Peyer's patch (tissue), 4 donors: ENCODE measurements around the gene EVI2A.

Experiments
- POLR2A ChIP-seq, 2 donors: fragments of 450-650 bp; IDR thresholded peaks; one replicate each; pipeline ENCODE4 v1.5.1; 2017; ENCODE audit warnings: antibody characterized with exemption in 2 of 2, mild to moderate bottlenecking in 2 of 2, moderate library complexity in 2 of 2
- TF ChIP-seq, protein P1 (sequence below), 6 experiments: fragments of 450-650 bp in 4 of 6; fragments of 200-600 bp in 2 of 6; sonication (generic) in 1 of 6; IDR thresholded peaks; one replicate each; pipeline ENCODE4 v1.5.1; 2017 to 2019; ENCODE audit warnings: antibody characterized with exemption in 6 of 6, mild to moderate bottlenecking in 3 of 6, moderate library complexity in 1 of 6

DNA sequence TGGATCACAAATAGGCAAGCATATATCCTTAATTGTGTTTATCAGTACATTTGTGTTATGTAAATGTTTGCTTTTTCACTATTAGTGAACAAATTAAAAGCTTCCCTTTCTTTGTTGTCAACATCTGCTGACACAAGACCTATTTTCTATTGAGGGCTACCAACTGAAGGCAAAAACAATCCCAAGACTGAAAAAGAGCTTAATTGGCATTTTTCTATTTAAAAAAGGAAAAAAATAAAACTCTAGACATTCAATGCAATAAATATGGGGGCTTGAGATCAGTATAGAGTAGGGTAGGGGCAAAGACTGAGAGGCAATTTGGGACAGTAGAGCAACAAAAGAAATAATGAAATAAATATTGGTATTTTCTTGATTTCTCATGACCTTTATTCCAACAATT, 48.6 kb downstream of the EVI2A start:
- TF ChIP-seq, protein P1, sequence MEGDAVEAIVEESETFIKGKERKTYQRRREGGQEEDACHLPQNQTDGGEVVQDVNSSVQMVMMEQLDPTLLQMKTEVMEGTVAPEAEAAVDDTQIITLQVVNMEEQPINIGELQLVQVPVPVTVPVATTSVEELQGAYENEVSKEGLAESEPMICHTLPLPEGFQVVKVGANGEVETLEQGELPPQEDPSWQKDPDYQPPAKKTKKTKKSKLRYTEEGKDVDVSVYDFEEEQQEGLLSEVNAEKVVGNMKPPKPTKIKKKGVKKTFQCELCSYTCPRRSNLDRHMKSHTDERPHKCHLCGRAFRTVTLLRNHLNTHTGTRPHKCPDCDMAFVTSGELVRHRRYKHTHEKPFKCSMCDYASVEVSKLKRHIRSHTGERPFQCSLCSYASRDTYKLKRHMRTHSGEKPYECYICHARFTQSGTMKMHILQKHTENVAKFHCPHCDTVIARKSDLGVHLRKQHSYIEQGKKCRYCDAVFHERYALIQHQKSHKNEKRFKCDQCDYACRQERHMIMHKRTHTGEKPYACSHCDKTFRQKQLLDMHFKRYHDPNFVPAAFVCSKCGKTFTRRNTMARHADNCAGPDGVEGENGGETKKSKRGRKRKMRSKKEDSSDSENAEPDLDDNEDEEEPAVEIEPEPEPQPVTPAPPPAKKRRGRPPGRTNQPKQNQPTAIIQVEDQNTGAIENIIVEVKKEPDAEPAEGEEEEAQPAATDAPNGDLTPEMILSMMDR (IDR thresholded peaks at IDR 0.05) = no peak
- TF ChIP-seq POLR2A (IDR thresholded peaks at IDR 0.05) = no peak
